Activated CD4-positive, alpha-beta T cell treated with anti-CD3 and anti-CD28 coated beads, Interleukin-2, amount 10 ng/mL, durations not matched to agents 7 days and 5 days (primary cell): Measurements from ENCODE around the gene GREM1. TPM values are rescaled to one million over a fixed set of nuclear protein-coding genes. Genes with fewer than 3 reads are reported as not detected.

ENCODE experiments used
- CTCF ChIA-PET: fragments of 350-600 bp; sonication (Branson Sonifier 250); formaldehyde crosslinking; loops from one replicate; lab custom pipeline; 2021; ENCODE audit warnings: antibody characterized with exemption; lab: Charles Lee
- POLR2A ChIA-PET: fragments of 350-600 bp; sonication (Branson Sonifier 250); formaldehyde crosslinking; loops from one replicate; lab custom pipeline; 2021; ENCODE audit warnings: antibody characterized with exemption; lab: Charles Lee
- DNase-seq: peaks from one replicate; pipeline ENCODE4 v3.0.0-alpha.2; 2020
- H3K27ac Mint-ChIP-seq: one replicate; pipeline ENCODE4 v1.8.0; 2021; ENCODE audit warnings: mild to moderate bottlenecking, moderate library complexity, mixed read lengths
- H3K27me3 Mint-ChIP-seq: one replicate; pipeline ENCODE4 v1.8.0; 2021; ENCODE audit warnings: mixed read lengths
- H3K36me3 Mint-ChIP-seq: one replicate; pipeline ENCODE4 v1.8.0; 2021; ENCODE audit warnings: low read depth, mixed read lengths
- H3K4me1 Mint-ChIP-seq: one replicate; pipeline ENCODE4 v1.8.0; 2021; ENCODE audit warnings: mixed read lengths
- H3K4me3 Mint-ChIP-seq: one replicate; pipeline ENCODE4 v1.8.0; 2021; ENCODE audit warnings: mild to moderate bottlenecking, moderate library complexity, mixed read lengths
- H3K9me3 Mint-ChIP-seq: one replicate; pipeline ENCODE4 v1.8.0; 2021; ENCODE audit warnings: mixed read lengths
- total RNA-seq, 2 experiments: library from RNA; stranded (reverse); gene quantifications; one replicate each; pipeline ENCODE4 v1.2.3, GENCODE V29; 2021

GREM1 gene
- total RNA-seq, 2 experiments from 2014 or later: not detected

DNA sequence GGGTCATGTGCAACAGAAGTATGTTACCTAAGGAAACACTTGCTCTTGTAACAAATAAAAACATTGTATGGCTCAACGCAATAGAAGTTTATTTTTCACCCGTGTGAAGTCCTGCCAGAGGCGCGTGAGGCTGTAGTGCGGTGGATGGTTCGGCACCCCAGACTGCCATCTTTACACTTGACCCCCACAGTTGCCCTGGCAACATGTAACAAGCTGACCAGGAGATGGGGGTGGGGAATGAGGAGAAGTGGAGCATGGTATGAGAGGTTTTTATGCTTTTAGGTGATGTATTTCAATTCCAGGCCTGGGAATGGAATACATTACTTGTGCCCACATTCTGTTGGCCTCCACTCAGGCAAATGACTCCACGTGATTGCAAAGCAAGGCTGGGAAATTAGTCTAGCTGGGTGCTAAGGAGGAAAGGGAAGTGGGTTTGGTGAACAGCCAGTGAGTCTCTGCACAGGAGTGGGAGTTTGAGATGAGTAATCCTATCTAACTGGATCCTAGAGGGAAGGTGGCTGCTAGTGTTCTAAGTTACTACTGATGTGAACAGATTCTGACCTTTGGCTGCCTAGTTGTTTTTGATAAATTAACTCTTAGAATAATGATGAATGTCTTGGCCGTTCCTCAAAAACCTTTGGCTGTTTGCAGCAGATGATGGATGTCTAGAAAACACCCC lies 33.8 kb upstream of the GREM1 start:
- Mint-ChIP-seq H3K4me1 (peaks cover 8% of the 10 kb centered on the region), H3K27me3 (no peaks in the 10 kb centered on the region), H3K36me3 (peaks cover 8% of the 10 kb centered on the region), H3K9me3 (no peaks in the 10 kb centered on the region), H3K27ac (no peak overlapping the region), H3K4me3 (no peak overlapping the region)
- CTCF ChIA-PET: interaction anchor here (0.6 kb wide), 1 partner anchor 8 kb away, joined by 3 read pairs; no protein-coding TSS in a partner anchor
- DNase-seq: no peak
- POLR2A ChIA-PET: no interaction called here

DNA sequence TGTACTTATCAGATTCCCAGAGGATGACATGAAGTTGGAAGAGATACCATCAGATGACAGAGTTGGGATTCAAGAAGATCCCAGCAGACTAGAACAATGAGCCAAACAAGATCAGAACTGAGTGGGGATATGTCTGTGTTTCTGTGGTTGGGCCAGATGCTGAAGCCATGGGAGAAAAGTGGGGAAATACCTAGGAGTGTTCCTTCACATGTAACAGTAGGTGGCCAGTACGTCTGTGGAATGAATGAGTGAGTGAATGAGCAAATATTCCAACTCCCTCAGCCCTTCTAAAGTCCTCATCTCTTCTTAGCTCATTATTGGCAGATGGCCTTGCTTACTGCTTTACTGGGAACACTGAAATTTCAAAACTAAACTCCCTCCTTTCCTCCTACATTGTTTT lies 32.2 kb upstream of the GREM1 start:
- ChIA-PET CTCF (no interaction called here), POLR2A (no interaction called here)

DNA sequence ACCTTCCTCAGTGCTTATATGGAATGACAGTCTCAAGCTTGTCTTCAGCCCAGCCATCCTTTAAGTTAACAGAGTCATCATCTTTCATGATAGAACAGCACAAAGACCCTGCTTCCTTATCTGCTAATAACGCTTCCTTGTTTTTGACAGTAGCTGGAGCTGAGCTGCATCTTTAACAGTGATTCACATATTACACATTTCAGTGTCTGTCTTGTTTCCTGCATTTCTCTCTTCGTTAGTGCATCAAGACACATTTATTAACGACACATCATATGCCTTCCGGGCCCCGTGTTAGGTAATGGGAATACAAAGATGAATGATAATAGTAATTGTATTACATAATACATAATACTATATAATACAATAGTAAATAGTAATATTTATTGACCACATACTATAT lies 30.2 kb upstream of the GREM1 start:
- ChIA-PET CTCF (no interaction called here), POLR2A (no interaction called here)
- H3K4me3 Mint-ChIP-seq: no peak overlapping the region
- H3K4me1 Mint-ChIP-seq: peaks cover 8% of the 10 kb centered on the region
- no peaks in the 10 kb centered on the region for H3K27me3 Mint-ChIP-seq
- H3K27ac Mint-ChIP-seq: no peak overlapping the region
- DNase-seq: no peak
- H3K9me3 Mint-ChIP-seq: no peaks in the 10 kb centered on the region
- H3K36me3 Mint-ChIP-seq: peaks cover 8% of the 10 kb centered on the region

More for the DNA sequence above, 32.2 kb upstream of the GREM1 start:
- H3K27me3 Mint-ChIP-seq: no peaks in the 10 kb centered on the region
- H3K4me3 Mint-ChIP-seq: no peak overlapping the region
- H3K27ac Mint-ChIP-seq: no peak overlapping the region
- peaks cover 8% of the 10 kb centered on the region for H3K4me1 Mint-ChIP-seq
- H3K9me3 Mint-ChIP-seq: no peaks in the 10 kb centered on the region
- H3K36me3 Mint-ChIP-seq: peaks cover 8% of the 10 kb centered on the region
- no peak for DNase-seq

- peaks cover 8% of the 10 kb centered on the region for H3K4me1 Mint-ChIP-seq
- H3K27me3 Mint-ChIP-seq: no peaks in the 10 kb centered on the region
- no peak overlapping the region for H3K27ac Mint-ChIP-seq
- DNase-seq: no peak
- H3K4me3 Mint-ChIP-seq: no peak overlapping the region
- ChIA-PET POLR2A (no interaction called here), CTCF (no interaction called here)
- no peaks in the 10 kb centered on the region for H3K9me3 Mint-ChIP-seq
- H3K36me3 Mint-ChIP-seq: peaks cover 6% of the 10 kb centered on the region
Observed at GRCh38 chr15:32688151-32688639, 29.6 kb upstream of the GREM1 start.

DNA sequence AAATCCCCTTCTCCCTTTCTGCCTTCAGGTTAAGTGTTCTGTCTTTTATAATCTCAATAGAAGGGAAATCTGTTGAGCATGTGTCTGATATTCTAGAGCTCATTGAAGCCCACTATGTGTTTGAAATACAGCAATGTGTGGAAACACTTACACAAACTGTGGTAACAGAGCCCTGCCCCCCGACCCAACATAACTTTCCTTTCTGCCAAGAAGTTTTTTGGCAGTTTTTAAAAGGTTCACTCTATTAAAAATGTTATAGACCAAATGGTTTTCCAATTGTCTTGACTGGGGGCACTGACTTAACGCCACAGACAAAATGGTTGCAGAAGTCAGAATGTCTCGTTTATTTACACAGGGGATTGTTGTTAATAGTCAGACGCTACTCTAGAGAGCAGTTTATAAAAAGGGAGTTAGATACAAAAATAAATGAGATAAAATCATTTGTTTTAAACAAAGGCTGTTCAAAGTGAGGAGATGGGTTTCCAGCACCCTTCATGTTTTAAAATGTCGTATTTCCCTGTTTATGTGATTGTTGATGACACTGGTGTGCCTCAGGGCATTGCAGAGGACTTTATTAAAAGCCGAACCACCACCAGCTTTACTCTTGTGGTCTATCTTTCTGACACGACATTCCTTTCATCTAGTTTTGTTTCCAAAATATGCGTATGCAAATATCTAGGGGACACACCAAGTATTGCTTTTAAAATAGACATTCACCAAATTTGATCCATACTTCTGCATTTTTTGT lies 26.7 kb upstream of the GREM1 start:
- no peak for DNase-seq
- Mint-ChIP-seq H3K27ac (no peak overlapping the region), H3K4me3 (no peak overlapping the region), H3K27me3 (no peaks in the 10 kb centered on the region), H3K4me1 (no peaks in the 10 kb centered on the region), H3K36me3 (no peaks in the 10 kb centered on the region), H3K9me3 (no peaks in the 10 kb centered on the region)
- POLR2A ChIA-PET: no interaction called here
- CTCF ChIA-PET: interaction anchor here (0.7 kb wide), 1 partner anchor 116 kb away, joined by 4 read pairs; no protein-coding TSS in a partner anchor

- DNase-seq: no peak
- Mint-ChIP-seq H3K27me3 (no peaks in the 10 kb centered on the region), H3K27ac (no peak overlapping the region), H3K4me1 (no peaks in the 10 kb centered on the region), H3K36me3 (no peaks in the 10 kb centered on the region), H3K9me3 (no peaks in the 10 kb centered on the region), H3K4me3 (no peak overlapping the region)
- POLR2A ChIA-PET: no interaction called here
- CTCF ChIA-PET: no interaction called here
Observed at GRCh38 chr15:32691689-32692038, 26.1 kb upstream of the GREM1 start.

DNA sequence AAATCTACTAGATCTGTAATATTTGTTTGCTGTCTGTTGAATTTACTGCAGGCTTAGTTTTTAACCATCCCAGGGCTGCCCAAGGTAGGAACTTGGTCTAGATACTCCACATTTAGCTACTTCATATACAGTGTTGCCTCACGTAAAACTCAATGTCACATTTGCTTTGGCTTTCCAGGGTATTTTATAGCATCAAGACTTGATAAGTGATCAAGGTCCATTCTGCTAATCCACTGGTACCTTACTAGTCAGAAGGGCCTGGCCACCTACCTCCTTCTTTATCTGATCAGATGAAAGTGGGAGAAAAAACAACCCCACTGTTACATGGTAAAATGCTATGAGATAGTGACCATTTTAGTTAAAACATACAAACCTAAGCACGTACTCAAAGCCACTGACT lies 25.5 kb upstream of the GREM1 start:
- CTCF ChIA-PET: no interaction called here
- H3K4me1 Mint-ChIP-seq: no peaks in the 10 kb centered on the region
- no peak overlapping the region for H3K4me3 Mint-ChIP-seq

GRCh38 chr15:32694222-32694983 lies 23.4 kb upstream of the GREM1 start:
- H3K9me3 Mint-ChIP-seq: no peaks in the 10 kb centered on the region
- no peaks in the 10 kb centered on the region for H3K4me1 Mint-ChIP-seq
- CTCF ChIA-PET: interaction anchor here (0.6 kb wide), 1 partner anchor 1312 kb away, joined by 3 read pairs; no protein-coding TSS in a partner anchor
- no peak overlapping the region for H3K4me3 Mint-ChIP-seq
- H3K27ac Mint-ChIP-seq: no peak overlapping the region
- POLR2A ChIA-PET: no interaction called here
- H3K27me3 Mint-ChIP-seq: no peaks in the 10 kb centered on the region
- DNase-seq: no peak
- H3K36me3 Mint-ChIP-seq: no peaks in the 10 kb centered on the region

More for the DNA sequence above, 25.5 kb upstream of the GREM1 start:
- no peaks in the 10 kb centered on the region for H3K36me3 Mint-ChIP-seq
- POLR2A ChIA-PET: no interaction called here
- H3K9me3 Mint-ChIP-seq: no peaks in the 10 kb centered on the region
- no peak overlapping the region for H3K27ac Mint-ChIP-seq
- no peaks in the 10 kb centered on the region for H3K27me3 Mint-ChIP-seq
- no peak for DNase-seq

DNA sequence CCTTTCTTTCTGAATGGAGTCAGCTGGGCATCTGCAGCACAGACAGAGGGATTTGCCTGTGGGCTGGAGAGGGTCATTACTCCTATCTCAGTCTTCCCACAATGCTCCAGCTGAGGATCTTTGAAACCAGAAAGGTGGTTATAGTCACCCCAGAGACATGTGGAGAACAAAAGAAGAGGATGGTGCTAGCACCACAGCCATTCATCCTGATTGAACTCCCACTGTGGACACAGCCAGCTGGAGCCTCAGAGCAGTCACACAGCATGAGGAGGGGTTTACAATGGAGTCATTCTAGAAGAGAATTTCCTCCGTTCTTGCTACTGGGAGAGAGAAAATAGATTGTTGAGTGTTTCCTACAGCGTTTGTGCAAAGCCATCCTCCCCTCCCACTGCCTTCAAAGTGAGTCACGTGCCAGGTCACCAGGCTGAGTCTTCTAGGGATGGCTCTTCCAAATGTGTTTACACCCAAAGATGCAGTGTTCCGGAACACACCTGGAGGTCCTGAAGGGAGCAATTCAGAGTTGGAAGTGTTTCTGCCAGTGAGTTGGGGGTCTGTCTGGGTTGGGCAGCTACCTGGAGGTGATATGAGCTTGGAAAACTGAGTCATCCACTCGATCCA lies 18.9 kb upstream of the GREM1 start:
- Mint-ChIP-seq H3K4me1 (no peaks in the 10 kb centered on the region), H3K9me3 (no peaks in the 10 kb centered on the region), H3K36me3 (no peaks in the 10 kb centered on the region), H3K27ac (no peak overlapping the region), H3K4me3 (no peak overlapping the region), H3K27me3 (peaks cover 18% of the 10 kb centered on the region)
- ChIA-PET POLR2A (no interaction called here), CTCF (no interaction called here)
- no peak for DNase-seq

DNA sequence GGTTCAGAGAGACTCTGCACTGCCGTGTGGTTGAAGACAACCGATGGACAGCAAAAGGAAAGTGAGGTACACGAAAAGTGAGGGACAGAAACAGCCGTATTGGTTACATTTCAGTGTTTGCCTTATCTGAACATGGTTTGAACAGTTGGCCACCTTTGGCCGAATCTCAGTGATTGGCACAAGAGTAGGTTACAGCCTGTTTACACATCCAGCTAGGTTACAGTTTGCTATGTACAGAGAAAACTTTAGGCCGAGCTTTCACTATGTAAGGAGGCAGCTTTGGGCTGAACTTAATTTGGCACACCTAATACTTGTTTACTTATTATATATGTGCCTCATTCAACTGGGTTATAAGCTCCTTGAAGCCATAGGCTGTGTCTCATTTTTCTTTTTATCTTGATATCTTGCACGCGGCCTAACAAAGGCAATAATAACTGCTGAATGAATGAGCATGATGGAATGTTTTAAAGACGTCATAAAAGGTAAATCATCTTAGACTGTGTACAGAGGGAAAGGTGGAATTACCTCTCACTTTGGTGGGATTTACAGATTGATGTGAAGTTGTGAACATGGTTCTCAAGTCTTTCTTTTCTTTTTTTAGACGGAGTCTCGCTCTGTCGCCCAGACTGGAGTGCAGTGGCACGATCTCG lies 17.2 kb upstream of the GREM1 start:
- POLR2A ChIA-PET: no interaction called here
- Mint-ChIP-seq H3K4me3 (no peak overlapping the region), H3K4me1 (no peaks in the 10 kb centered on the region), H3K27me3 (peaks cover 24% of the 10 kb centered on the region), H3K27ac (no peak overlapping the region), H3K36me3 (no peaks in the 10 kb centered on the region), H3K9me3 (no peaks in the 10 kb centered on the region)
- no peak for DNase-seq
- CTCF ChIA-PET: no interaction called here

DNA sequence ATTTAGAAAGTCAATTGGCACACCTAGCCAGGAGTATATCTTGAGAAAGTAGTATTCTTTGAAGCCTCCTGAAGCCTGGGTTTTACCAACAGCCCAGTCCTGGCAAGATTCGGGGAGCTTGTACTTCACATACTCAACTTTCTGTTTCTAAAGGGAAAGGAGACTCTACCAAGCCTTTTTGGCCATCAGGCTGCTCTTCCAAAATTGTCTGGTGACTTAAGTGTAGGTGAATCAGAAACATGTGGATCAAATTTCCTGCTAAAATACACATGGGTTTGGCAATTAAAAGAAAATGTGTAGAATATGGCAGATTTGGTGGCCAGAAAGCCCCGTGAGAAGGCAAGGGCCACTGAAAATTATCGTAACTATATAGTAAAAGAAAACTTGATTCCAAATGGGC lies 15.9 kb upstream of the GREM1 start:
- ChIA-PET CTCF (no interaction called here), POLR2A (no interaction called here)
- no peak overlapping the region for H3K27ac Mint-ChIP-seq
- H3K4me3 Mint-ChIP-seq: no peak overlapping the region
- no peaks in the 10 kb centered on the region for H3K4me1 Mint-ChIP-seq
- H3K36me3 Mint-ChIP-seq: no peaks in the 10 kb centered on the region
- no peaks in the 10 kb centered on the region for H3K9me3 Mint-ChIP-seq
- DNase-seq: no peak
- peaks cover 32% of the 10 kb centered on the region for H3K27me3 Mint-ChIP-seq

- POLR2A ChIA-PET: no interaction called here
- Mint-ChIP-seq H3K36me3 (no peaks in the 10 kb centered on the region), H3K9me3 (no peaks in the 10 kb centered on the region), H3K27me3 (peaks cover 44% of the 10 kb centered on the region), H3K4me3 (no peak overlapping the region), H3K27ac (no peak overlapping the region), H3K4me1 (no peaks in the 10 kb centered on the region)
- no peak for DNase-seq
- CTCF ChIA-PET: no interaction called here
Observed at GRCh38 chr15:32704395-32704981, 13.3 kb upstream of the GREM1 start.
